Mesendoderm (in vitro differentiated cells): Measurements from ENCODE around the gene PARP14.
A peak's percentile ranks its signal among the peaks of the same experiment; 100 is the strongest.

Experiments
- DNase-seq: peaks from one replicate; pipeline ENCODE4 v3.0.0; 2013
- H2AK5ac ChIP-seq: 2 replicates; pipeline ENCODE4 v1.6.1; 2013; ENCODE audit warnings: low read length, inconsistent platforms
- H2BK120ac ChIP-seq: 2 replicates; pipeline ENCODE4 v1.6.1; 2013; ENCODE audit warnings: low read depth, mild to moderate bottlenecking, low read length, moderate library complexity, mixed read lengths
- H2BK15ac ChIP-seq: replicated peaks from 2 replicates; pipeline ENCODE4 v1.6.1; 2013; ENCODE audit warnings: low read depth, mild to moderate bottlenecking, moderate library complexity
- H2BK5ac ChIP-seq: 2 replicates; pipeline ENCODE4 v1.6.1; 2013; ENCODE audit warnings: low read length, inconsistent platforms
- H3K18ac ChIP-seq: 2 replicates; pipeline ENCODE4 v1.6.1; 2013; ENCODE audit warnings: mild to moderate bottlenecking, low read length, mixed read lengths
- H3K23ac ChIP-seq: one replicate; pipeline ENCODE4 v1.6.1; 2013; ENCODE audit warnings: low read length
- H3K27ac ChIP-seq: 2 replicates; pipeline ENCODE4 v1.5.1; 2013; ENCODE audit warnings: low read depth, mild to moderate bottlenecking, inconsistent platforms, low read length, moderate library complexity
- H3K27me3 ChIP-seq: 2 replicates; pipeline ENCODE4 v1.6.1; 2013; ENCODE audit warnings: low read length, control low read depth, mild to moderate bottlenecking, inconsistent platforms; ENCODE audit not compliant: insufficient read depth, poor library complexity
- H3K36me3 ChIP-seq: 2 replicates; pipeline ENCODE4 v1.6.1; 2013; ENCODE audit warnings: low read length, inconsistent platforms; ENCODE audit not compliant: control insufficient read depth, insufficient read depth
- H3K4ac ChIP-seq: one replicate; pipeline ENCODE4 v1.6.1; 2013; ENCODE audit warnings: low read depth, mild to moderate bottlenecking, low read length, moderate library complexity
- H3K4me1 ChIP-seq: 2 replicates; pipeline ENCODE4 v1.6.1; 2013; ENCODE audit warnings: low read depth, low read length, inconsistent platforms; ENCODE audit not compliant: control insufficient read depth
- H3K4me2 ChIP-seq: 2 replicates; pipeline ENCODE4 v1.6.1; 2013; ENCODE audit warnings: low read length
- H3K4me3 ChIP-seq: 2 replicates; pipeline ENCODE4 v1.5.1; 2013; ENCODE audit warnings: mild to moderate bottlenecking, low read length
- H3K56ac ChIP-seq: one replicate; pipeline ENCODE4 v1.6.1; 2013; ENCODE audit warnings: low read length
- H3K79me1 ChIP-seq: 2 replicates; pipeline ENCODE4 v1.6.1; 2013; ENCODE audit warnings: low read length, inconsistent platforms
- H3K79me2 ChIP-seq: 2 replicates; pipeline ENCODE4 v1.6.1; 2013; ENCODE audit warnings: mild to moderate bottlenecking, low read length; ENCODE audit not compliant: control insufficient read depth, insufficient read depth
- H3K9ac ChIP-seq: 2 replicates; pipeline ENCODE4 v1.6.1; 2013; ENCODE audit warnings: low read length, inconsistent platforms
- H4K5ac ChIP-seq: one replicate; pipeline ENCODE4 v1.6.1; 2013; ENCODE audit warnings: low read length
- H4K8ac ChIP-seq: one replicate; pipeline ENCODE4 v1.6.1; 2013; ENCODE audit warnings: low read depth, mild to moderate bottlenecking, control low read depth, low read length, moderate library complexity
- WGBS: extraction: QIAGEN DNeasy Blood & Tissue Kit; methylation state at CpG from one replicate; pipeline ENCODE4 v1.1.7; 2013; ENCODE audit warnings: low lambda C conversion rate, missing lambda C conversion rate; ENCODE audit not compliant: insufficient coverage; ENCODE audit errors: extremely low coverage; 5-methylcytosine and 5-hydroxymethylcytosine counted together

PARP14 gene

DNA sequence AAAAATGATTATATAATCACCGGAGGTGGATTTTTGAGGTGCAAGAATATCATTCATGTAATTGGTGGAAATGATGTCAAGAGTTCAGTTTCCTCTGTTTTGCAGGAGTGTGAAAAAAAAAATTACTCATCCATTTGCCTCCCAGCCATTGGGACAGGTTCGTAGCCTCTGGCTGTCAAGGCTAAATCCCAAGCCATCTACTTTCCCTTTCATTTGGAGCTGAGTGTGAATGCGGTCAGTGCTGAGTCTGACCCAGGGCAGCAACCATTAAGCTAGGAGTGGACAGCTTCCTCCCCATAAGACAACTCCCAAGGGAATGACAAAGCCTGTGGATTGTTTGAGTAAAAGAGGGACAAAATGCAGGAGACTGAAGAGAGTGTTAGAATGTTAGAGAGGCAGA, 33.6 kb downstream of the PARP14 start:
- DNase-seq, result no peak
- H3K79me1 ChIP-seq, result no peaks in the 10 kb centered on the region
- no peak overlapping the region for H2AK5ac ChIP-seq
- H3K36me3 ChIP-seq, result no peaks in the 10 kb centered on the region
- H3K27ac ChIP-seq, result no peak overlapping the region
- no peak overlapping the region for H4K8ac ChIP-seq
- H4K5ac ChIP-seq, result no peak overlapping the region
- H3K4me1 ChIP-seq, result no peaks in the 10 kb centered on the region
- H2BK5ac ChIP-seq, result no peak overlapping the region
- no peak overlapping the region for H3K4me2 ChIP-seq
- H3K56ac ChIP-seq, result no peak overlapping the region
- H3K18ac ChIP-seq, result no peak overlapping the region
- WGBS, result no CpG with 5 or more reads among the region's 3 CpGs
- H2BK15ac ChIP-seq, result no peak overlapping the region
- H3K79me2 ChIP-seq, result no peaks in the 10 kb centered on the region
- no peak overlapping the region for H2BK120ac ChIP-seq
- no peak overlapping the region for H3K4me3 ChIP-seq
- H3K4ac ChIP-seq, result no peak overlapping the region
- H3K9ac ChIP-seq, result no peak overlapping the region
- H3K27me3 ChIP-seq, result no peaks in the 10 kb centered on the region
- H3K23ac ChIP-seq, result no peak overlapping the region

DNA sequence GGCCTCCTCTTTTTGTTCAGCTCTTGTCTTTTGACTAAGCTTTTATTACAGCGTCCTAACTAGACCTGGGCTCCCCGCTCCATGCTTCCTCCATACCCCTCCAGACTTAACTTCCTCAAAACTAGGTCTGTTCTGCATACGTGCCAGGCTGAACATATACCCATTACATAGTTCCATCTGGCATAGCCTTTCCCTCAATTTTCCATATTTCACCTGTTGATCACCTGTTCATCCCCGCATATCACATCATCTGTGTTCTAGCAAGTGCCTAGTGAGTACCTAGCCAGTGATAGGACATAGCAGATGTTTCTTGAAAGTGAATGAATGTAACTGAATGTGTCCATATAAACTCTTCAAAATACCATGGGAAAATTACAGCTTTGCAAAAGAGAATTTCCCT, 36.0 kb downstream of the PARP14 start:
- no peak overlapping the region for H2BK15ac ChIP-seq
- H3K4me2 ChIP-seq, result no peak overlapping the region
- H4K8ac ChIP-seq, result no peak overlapping the region
- no peaks in the 10 kb centered on the region for H3K27me3 ChIP-seq
- no peak overlapping the region for H3K9ac ChIP-seq
- H3K79me2 ChIP-seq, result no peaks in the 10 kb centered on the region
- DNase-seq, result no peak
- H2AK5ac ChIP-seq, result no peak overlapping the region
- H3K18ac ChIP-seq, result no peak overlapping the region
- no CpG with 5 or more reads among the region's 4 CpGs for WGBS
- H3K56ac ChIP-seq, result no peak overlapping the region
- H2BK120ac ChIP-seq, result no peak overlapping the region
- H3K23ac ChIP-seq, result no peak overlapping the region
- no peak overlapping the region for H4K5ac ChIP-seq
- no peak overlapping the region for H3K27ac ChIP-seq
- H3K36me3 ChIP-seq, result no peaks in the 10 kb centered on the region
- no peak overlapping the region for H3K4ac ChIP-seq
- H2BK5ac ChIP-seq, result no peak overlapping the region
- H3K79me1 ChIP-seq, result no peaks in the 10 kb centered on the region
- H3K4me3 ChIP-seq, result no peak overlapping the region
- no peaks in the 10 kb centered on the region for H3K4me1 ChIP-seq

DNA sequence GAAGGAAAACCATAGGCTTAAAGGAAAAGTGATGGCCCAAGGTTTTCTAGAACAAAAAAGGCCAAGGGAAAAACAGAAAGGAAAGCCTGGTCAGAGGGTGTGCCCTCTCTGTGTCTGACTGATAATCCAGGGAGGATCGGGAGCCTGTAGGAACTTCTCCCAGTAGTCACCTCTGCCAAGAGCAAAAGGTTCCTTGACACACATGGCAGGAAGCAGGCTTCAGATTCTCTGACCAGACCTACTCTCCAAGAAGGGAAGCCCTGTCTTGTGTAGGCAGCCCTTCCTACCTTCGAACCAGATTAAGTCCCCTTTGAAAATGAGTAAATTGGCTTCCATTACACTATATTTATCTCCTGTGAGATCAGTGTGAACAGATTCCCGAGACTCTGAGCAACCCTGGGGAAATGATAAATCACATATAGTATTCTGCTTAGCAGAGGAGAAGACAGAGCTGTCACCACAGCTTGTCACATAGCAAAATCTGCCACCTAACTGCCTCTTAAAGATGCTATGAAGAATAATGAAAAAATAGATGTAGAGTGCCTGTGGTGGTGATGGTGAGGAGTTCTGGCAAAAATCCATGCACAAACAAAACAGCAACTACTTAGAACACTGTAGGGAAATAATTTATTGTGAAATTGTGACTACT, 38.8 kb downstream of the PARP14 start:
- Histone ChIP-seq H3K9ac (no peak overlapping the region), H2BK120ac (no peak overlapping the region), H3K18ac (no peak overlapping the region), H3K4me3 (no peak overlapping the region), H3K23ac (no peak overlapping the region), H3K56ac (no peak overlapping the region), H3K36me3 (no peaks in the 10 kb centered on the region), H3K79me1 (no peaks in the 10 kb centered on the region), H3K27me3 (no peaks in the 10 kb centered on the region), H4K5ac (no peak overlapping the region), H2BK15ac (no peak overlapping the region), H3K27ac (no peak overlapping the region), H2AK5ac (no peak overlapping the region), H3K4ac (no peak overlapping the region), H3K79me2 (no peaks in the 10 kb centered on the region), H3K4me1 (no peaks in the 10 kb centered on the region), H3K4me2 (no peak overlapping the region), H2BK5ac (no peak overlapping the region), H4K8ac (no peak overlapping the region)
- DNase-seq, result peak; percentile 14
- WGBS, result no CpG with 5 or more reads among the region's 3 CpGs

DNA sequence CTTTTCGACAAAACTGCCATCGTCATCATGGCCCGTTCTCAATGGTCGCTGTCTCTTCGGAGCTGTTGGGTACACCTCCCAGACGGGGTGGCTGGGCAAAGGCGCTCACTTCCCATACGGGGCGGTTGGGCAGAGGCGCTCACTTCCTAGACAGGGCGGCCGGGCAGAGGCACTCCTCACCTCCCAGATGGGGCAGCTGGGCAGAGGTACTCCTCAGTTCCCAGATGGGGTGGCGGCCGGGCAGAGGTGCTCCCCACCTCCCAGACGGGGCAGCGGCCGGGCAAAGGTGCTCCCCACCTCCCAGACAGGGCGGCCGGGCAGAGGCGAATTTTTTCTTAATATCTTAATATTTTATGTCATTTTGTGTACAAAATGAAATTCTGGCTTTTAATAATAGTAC, 44.5 kb downstream of the PARP14 start:
- no peak overlapping the region for H4K8ac ChIP-seq
- H3K18ac ChIP-seq, result no peak overlapping the region
- no peaks in the 10 kb centered on the region for H3K79me1 ChIP-seq

DNA sequence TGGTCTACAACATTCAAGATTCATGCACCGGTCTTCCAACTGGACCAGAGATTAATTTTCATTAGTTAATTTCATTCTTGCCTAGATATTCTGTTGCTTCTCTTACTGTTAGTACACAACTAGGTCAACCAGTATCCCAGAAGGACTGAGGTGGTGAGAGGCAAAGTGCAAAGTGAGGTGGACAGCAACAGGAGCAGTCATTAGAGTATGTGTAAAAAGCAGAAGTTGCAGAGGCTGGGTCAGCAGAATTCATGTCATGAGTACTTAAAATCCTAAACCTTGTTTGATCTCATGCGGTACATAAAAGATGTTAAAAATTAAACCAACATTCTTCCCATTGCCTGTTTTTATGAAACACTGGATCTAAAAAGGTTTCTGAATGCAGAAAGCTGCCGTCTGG, 46.7 kb downstream of the PARP14 start:
- H3K9ac ChIP-seq, result no peak overlapping the region
- no peak overlapping the region for H2BK120ac ChIP-seq
- H4K8ac ChIP-seq, result no peak overlapping the region
- no peak overlapping the region for H3K4me3 ChIP-seq
- no peak overlapping the region for H3K56ac ChIP-seq
- no peak for DNase-seq
- no peak overlapping the region for H2AK5ac ChIP-seq
- H3K36me3 ChIP-seq, result no peaks in the 10 kb centered on the region
- H3K79me1 ChIP-seq, result no peaks in the 10 kb centered on the region
- H3K79me2 ChIP-seq, result no peaks in the 10 kb centered on the region
- no peak overlapping the region for H2BK15ac ChIP-seq
- no peaks in the 10 kb centered on the region for H3K4me1 ChIP-seq
- H3K4me2 ChIP-seq, result no peak overlapping the region
- no peak overlapping the region for H3K18ac ChIP-seq
- H2BK5ac ChIP-seq, result no peak overlapping the region
- no peak overlapping the region for H3K23ac ChIP-seq
- no peak overlapping the region for H3K27ac ChIP-seq
- WGBS, result no CpG with 5 or more reads among the region's 3 CpGs
- no peak overlapping the region for H4K5ac ChIP-seq
- no peak overlapping the region for H3K4ac ChIP-seq
- no peaks in the 10 kb centered on the region for H3K27me3 ChIP-seq

More for the DNA sequence above, 44.5 kb downstream of the PARP14 start:
- Histone ChIP-seq H3K4me3 (no peak overlapping the region), H3K27ac (no peak overlapping the region), H2BK120ac (no peak overlapping the region), H2BK15ac (no peak overlapping the region), H2BK5ac (no peak overlapping the region), H3K4me2 (no peak overlapping the region), H3K23ac (no peak overlapping the region), H3K79me2 (no peaks in the 10 kb centered on the region), H3K4ac (no peak overlapping the region), H3K9ac (no peak overlapping the region), H3K36me3 (no peaks in the 10 kb centered on the region), H3K56ac (no peak overlapping the region), H3K27me3 (no peaks in the 10 kb centered on the region), H2AK5ac (no peak overlapping the region), H4K5ac (no peak overlapping the region), H3K4me1 (no peaks in the 10 kb centered on the region)
- no CpG with 5 or more reads among the region's 20 CpGs for WGBS
- DNase-seq, result no peak

DNA sequence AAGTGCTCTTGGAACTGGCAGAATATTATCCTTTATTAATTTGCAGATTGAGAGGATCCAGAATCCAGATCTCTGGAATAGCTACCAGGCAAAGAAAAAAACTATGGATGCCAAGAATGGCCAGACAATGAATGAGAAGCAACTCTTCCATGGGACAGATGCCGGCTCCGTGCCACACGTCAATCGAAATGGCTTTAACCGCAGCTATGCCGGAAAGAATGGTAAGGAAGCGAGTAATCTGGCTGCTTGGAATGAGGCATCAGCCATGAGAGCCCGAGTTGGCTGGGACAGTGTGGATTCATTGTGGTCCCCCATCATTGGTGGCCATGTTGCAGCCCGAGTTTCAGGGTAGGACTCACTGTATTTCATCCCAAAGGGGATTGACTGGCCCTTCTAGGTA, 47.1 kb downstream of the PARP14 start:
- no peak overlapping the region for H3K9ac ChIP-seq
- H2BK5ac ChIP-seq, result no peak overlapping the region
- H3K36me3 ChIP-seq, result no peaks in the 10 kb centered on the region
- H3K23ac ChIP-seq, result no peak overlapping the region
- DNase-seq, result no peak
- H4K8ac ChIP-seq, result no peak overlapping the region
- no peak overlapping the region for H3K56ac ChIP-seq
- no peak overlapping the region for H3K4me3 ChIP-seq
- WGBS, result no CpG with 5 or more reads among the region's 9 CpGs
- H3K27ac ChIP-seq, result no peak overlapping the region
- H2BK15ac ChIP-seq, result no peak overlapping the region
- no peak overlapping the region for H4K5ac ChIP-seq
- H2BK120ac ChIP-seq, result no peak overlapping the region
- H3K79me2 ChIP-seq, result no peaks in the 10 kb centered on the region
- no peaks in the 10 kb centered on the region for H3K79me1 ChIP-seq
- no peak overlapping the region for H2AK5ac ChIP-seq
- H3K18ac ChIP-seq, result no peak overlapping the region
- no peak overlapping the region for H3K4me2 ChIP-seq
- H3K4me1 ChIP-seq, result no peaks in the 10 kb centered on the region
- H3K4ac ChIP-seq, result no peak overlapping the region
- no peaks in the 10 kb centered on the region for H3K27me3 ChIP-seq
